HG03045 (cell line): ENCODE data around the gene TMEM135.
"Not testable (repeated sequence)": the region's sequence is repeated elsewhere in the genome, so short reads cannot be mapped to it uniquely, and the experiment has no call there.

Experiments used
- ATAC-seq: cut with Tn5 transposase; IDR thresholded peaks from one replicate; pipeline ENCODE4 v1.9.1; 2021; ENCODE audit warnings: mild to moderate bottlenecking, moderate library complexity; ENCODE audit not compliant: unreplicated experiment

TMEM135 gene

DNA sequence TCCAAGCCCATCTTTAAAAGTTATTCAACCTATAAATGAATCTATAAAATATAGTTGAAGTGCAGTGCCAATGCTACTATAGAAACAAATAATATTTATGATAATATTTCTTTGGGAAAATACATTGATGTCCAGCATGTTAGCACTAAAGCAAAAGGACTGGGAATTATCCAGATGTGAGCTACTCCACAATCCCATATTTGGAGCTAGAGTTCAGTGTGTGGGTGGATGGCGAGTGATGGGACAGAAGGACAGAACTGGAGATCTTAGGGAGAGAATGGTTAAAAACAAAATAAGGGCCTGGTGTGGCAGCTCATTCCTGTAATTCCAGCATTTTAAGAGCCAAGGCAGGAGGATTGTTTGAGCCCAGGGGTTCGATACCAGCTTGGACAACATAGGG lies 216.8 kb downstream of the TMEM135 start:
- no peak for ATAC-seq

- ATAC-seq, result no peak
Measured at GRCh38 chr11:87255589-87255988, 217.9 kb downstream of the TMEM135 start.

GRCh38 chr11:87256694-87257340 lies 219.1 kb downstream of the TMEM135 start:
- ATAC-seq, result no peak

- no peak for ATAC-seq
Measured at GRCh38 chr11:87258171-87258833, 220.6 kb downstream of the TMEM135 start.

GRCh38 chr11:87259736-87260135 lies 222.0 kb downstream of the TMEM135 start:
- ATAC-seq, result no peak

- ATAC-seq, result no peak
Measured at GRCh38 chr11:87260811-87261210, 223.1 kb downstream of the TMEM135 start.

DNA sequence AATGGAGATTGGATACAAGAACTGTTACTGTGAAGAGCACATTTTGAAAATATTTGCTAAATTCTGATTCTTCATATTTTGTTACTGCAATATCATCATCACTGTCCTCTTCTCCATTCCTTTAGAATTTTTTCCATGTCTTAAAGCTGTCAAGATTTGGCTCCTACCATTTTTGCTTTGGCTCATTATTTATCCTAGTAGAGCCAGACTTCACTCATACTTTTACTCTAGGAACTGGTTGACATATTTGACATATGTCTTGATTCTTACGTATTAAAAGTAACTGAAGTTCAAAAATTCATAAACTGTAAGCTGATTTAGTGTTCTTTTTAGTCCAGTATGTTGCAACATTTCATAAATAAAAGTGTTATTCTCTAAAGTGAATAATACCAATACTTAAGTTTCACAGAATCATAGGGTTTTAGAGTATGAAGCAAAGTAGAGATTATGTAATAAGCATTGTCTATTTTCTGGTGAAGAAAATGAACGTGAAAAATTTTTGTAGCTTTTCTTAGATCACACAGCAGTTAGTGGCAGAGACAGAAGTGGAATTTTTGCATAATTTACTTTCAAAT lies 225.6 kb downstream of the TMEM135 start:
- ATAC-seq, result no peak

DNA sequence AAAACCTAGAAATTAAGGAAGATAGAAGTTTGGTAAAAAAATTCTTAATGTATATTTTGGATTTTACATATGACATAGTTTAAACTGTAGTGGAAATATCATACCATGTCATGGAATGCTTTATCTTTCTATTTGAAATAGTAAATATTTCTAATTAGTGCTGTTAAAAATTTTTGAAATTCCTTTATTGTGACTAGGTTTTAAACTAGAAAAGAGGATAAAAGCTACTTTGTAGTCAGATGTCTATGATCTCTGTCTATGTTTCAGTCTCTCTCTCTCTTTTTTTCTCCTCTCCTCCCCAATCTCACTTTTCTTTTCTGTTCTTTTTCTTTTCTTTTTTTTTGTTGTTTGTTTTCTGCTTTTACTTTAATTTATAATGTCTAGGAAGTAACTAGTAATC lies 226.2 kb downstream of the TMEM135 start:
- no peak for ATAC-seq

GRCh38 chr11:87265132-87265531 lies 227.4 kb downstream of the TMEM135 start:
- ATAC-seq, result no peak

GRCh38 chr11:87265979-87266378 lies 228.2 kb downstream of the TMEM135 start:
- ATAC-seq, result no peak

DNA sequence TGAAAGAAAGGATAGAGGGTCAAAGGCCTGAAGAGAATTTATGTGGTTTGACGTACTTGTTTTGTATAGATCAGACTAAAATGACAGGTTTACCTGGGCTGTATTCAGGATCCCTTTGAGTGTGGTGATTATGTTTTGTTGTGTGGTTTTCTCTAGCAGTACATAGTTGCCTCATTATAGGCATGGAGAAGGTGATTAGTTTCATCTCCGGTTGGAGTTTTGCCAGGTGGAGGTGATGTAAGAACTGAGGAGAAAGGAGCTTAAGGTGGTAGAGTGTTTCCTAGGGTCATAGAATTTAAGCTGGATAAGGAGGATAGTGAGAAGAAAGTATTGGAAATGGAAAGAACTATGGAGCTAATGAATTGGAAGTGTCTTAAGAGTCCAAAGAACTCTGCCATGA lies 229.0 kb downstream of the TMEM135 start:
- no peak for ATAC-seq

DNA sequence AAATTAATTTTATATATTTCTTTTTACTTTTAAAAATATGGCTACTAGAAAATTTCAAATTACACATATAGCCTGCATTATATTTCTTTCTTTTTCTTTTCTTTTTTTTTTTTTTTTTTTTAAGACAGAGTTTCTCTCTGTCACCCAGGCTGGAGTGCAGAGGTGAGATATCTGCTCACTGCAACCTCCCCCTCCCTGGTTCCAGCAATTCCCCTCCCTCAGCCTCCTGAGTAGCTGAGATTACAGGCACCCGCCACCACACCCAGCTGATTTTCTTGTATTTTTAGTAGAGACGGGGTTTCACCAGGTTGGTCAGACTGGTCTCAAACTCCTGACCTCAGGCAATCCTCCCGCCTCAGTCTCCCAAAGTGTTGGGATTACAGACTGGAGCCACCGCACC lies 234.2 kb downstream of the TMEM135 start:
- ATAC-seq, result not testable (repeated sequence)

DNA sequence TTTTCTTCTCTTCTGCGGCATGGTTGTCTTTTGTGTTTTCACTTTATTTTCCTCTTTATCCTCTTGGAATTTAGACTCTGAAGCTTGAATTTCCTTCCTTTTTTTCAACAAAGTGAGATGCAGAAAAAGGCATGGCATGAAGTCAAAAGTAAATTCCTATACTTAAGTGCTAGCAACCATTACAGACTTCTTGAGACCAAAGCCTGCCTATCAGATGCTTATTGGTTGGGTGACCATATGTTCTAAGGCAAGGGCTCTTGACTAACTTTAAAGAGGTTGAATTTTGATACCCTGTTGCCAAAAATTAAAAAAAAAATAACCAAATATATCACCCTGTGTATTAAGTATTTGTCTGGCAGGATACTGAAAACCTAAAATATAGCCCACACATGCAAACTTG lies 237.4 kb downstream of the TMEM135 start:
- ATAC-seq, result no peak

- ATAC-seq, result no peak
Measured at GRCh38 chr11:87280143-87280542, 242.4 kb downstream of the TMEM135 start.

DNA sequence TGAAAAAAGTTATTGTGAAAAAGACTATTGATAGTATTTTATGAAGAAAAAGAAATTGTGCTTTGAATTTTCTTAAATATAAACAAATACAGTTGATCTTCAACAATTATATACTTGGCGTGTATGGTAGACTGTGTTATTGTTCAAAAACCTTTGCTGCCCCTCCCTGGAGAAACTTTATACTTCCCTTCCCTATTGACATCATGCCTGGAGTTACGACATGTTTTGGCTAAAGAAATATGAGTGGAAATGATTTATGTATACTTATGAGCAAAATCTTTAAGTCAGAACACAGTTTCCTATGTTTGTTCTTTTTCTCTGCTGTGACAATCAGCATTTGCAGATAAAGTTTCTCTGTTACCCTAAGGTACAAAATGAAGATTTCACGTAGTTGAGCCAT lies 243.8 kb downstream of the TMEM135 start:
- ATAC-seq, result no peak

DNA sequence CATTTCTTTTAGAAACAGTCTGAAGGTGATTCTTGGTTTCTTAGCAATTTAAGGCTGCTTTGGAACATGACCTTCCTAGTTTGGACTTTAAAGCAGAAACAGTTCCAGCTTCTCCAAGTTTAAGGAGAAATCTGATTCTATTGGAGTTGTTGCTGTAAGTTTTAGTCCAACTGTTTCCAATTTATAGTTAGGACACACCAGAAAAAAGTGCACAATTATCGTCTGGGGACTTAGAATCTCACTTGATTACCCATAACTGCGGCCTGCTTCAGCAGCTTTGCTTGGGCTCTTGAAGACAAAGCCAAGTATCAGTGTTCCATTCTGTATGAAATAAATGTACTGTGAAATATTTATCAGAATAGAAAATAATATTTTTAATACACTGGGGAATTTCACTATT lies 246.6 kb downstream of the TMEM135 start:
- ATAC-seq, result no peak

DNA sequence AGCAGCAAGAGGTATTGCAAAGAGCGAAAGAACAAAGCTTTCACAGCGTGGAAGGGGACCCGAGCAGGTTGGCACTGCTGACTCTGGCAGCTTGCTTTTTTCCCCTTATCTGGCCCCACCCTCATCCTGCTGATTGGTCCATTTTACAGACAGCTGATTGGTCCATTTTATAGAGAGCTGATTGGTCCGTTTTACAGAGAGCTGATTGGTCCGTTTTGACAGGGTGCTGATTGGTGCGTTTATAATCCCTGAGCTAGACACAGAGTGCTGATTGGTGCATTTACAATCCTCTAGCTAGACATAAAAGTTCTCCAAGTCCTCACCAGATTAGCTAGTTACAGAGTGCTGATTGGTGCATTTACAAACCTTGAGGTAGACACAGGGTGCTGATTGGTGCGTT lies 247.9 kb downstream of the TMEM135 start:
- not testable (repeated sequence) for ATAC-seq

- no peak for ATAC-seq
Measured at GRCh38 chr11:87286338-87286737, 248.6 kb downstream of the TMEM135 start.

GRCh38 chr11:87290304-87290922 lies 252.7 kb downstream of the TMEM135 start:
- ATAC-seq, result no peak

- ATAC-seq, result no peak
Measured at GRCh38 chr11:87292598-87292997, 254.9 kb downstream of the TMEM135 start.

- no peak for ATAC-seq
Measured at GRCh38 chr11:87295237-87295636, 257.5 kb downstream of the TMEM135 start.

GRCh38 chr11:87296627-87297026 lies 258.9 kb downstream of the TMEM135 start:
- ATAC-seq, result no peak
